GM23248 (cell line): ENCODE data around the gene SLC8A1.

Source experiments
- EZH2 ChIP-seq: fragments of 200-600 bp; sonication (generic); IDR thresholded peaks from 2 replicates; pipeline ENCODE4 v1.6.1; 2018; ENCODE audit warnings: antibody characterized with exemption, mild to moderate bottlenecking; ENCODE audit not compliant: insufficient read depth, poor library complexity, severe bottlenecking
- EZH2phosphoT487 ChIP-seq: fragments of 200-600 bp; sonication (generic); IDR thresholded peaks from 2 replicates; pipeline ENCODE4 v1.6.1; 2018; ENCODE audit warnings: antibody characterized with exemption, moderate library complexity, mild to moderate bottlenecking, low read depth; ENCODE audit not compliant: insufficient read depth

DNA sequence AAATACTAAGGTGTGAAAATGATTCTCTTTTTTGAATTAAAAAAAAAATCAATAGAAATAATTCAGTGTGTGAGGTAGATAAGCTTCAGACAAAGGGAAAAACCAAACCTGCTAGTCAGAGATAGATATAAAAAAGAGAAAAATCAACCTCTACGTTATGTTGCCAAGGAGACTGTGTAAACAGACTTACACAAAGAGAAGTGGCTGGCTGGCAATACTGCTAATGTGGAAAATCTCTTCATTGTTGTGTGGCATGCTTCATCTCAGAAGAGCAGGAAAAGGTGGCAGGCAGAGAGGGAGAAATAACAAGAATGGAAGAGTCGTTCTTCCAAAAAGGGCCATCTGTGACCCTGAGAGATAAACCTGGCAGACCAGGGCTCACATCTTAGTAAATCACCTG is 200.8 kb downstream of the SLC8A1 start:
- TF ChIP-seq EZH2 = no peak
- no peak for TF ChIP-seq EZH2phosphoT487
